ENCODE measurements around the gene ARHGAP32.

The ARHGAP32 gene

GRCh38 chr11:129023968-129024676 is 168.0 kb downstream of the ARHGAP32 start:
- H3K4me2 ChIP-seq (ENCODE audit: low read length), result no peak overlapping the region
- H3K9me3 ChIP-seq (ENCODE audit: control insufficient read depth, insufficient read depth, low read length), result no peaks in the 10 kb centered on the region
- no peaks in the 10 kb centered on the region for H3K27me3 ChIP-seq (ENCODE audit: control insufficient read depth, low read length)
- no peak overlapping the region for H3K27ac ChIP-seq (ENCODE audit: low read depth, low read length)
- TF ChIP-seq EZH2phosphoT487 (IDR thresholded peaks at IDR 0.05; ENCODE audit: borderline replicate concordance, low read length), result no peak
- no peak for TF ChIP-seq CTCF (IDR thresholded peaks at IDR 0.05; ENCODE audit: low read depth, low read length, poor library complexity, severe bottlenecking)
- no peaks in the 10 kb centered on the region for H3K9me2 ChIP-seq (replicated peaks; ENCODE audit: control insufficient read depth, low read length)
- H3K4me3 ChIP-seq (ENCODE audit: low read length), result no peak overlapping the region
- H3K36me3 ChIP-seq (ENCODE audit: control insufficient read depth, low read length), result no peaks in the 10 kb centered on the region
- no peaks in the 10 kb centered on the region for H4K20me1 ChIP-seq (ENCODE audit: control insufficient read depth, insufficient read depth, low read depth, low read length)
- H3F3A ChIP-seq (ENCODE audit: control insufficient read depth, insufficient read depth), result no peaks in the 10 kb centered on the region
- no peaks in the 10 kb centered on the region for H3K4me1 ChIP-seq (ENCODE audit: control insufficient read depth, low read length)
- no peaks in the 10 kb centered on the region for H3K79me2 ChIP-seq (ENCODE audit: control insufficient read depth, low read length)

- no peak overlapping the region for H3K4me3 ChIP-seq (ENCODE audit: low read length)
- H3K27me3 ChIP-seq (ENCODE audit: control insufficient read depth, low read length), result 0 out of 2 replicates have a peak, but pooled peaks cover 3% of the 10 kb centered on the region
- H4K20me1 ChIP-seq (ENCODE audit: control insufficient read depth, insufficient read depth, low read depth, low read length), result no peaks in the 10 kb centered on the region
- no peaks in the 10 kb centered on the region for H3F3A ChIP-seq (ENCODE audit: control insufficient read depth, insufficient read depth)
- no peak overlapping the region for H3K4me2 ChIP-seq (ENCODE audit: low read length)
- H3K27ac ChIP-seq (ENCODE audit: low read depth, low read length), result no peak overlapping the region
- H3K4me1 ChIP-seq (ENCODE audit: control insufficient read depth, low read length), result no peaks in the 10 kb centered on the region
- TF ChIP-seq CTCF (IDR thresholded peaks at IDR 0.05; ENCODE audit: low read depth, low read length, poor library complexity, severe bottlenecking) (no peak), EZH2phosphoT487 (IDR thresholded peaks at IDR 0.05; ENCODE audit: borderline replicate concordance, low read length) (no peak)
- H3K9me2 ChIP-seq (replicated peaks; ENCODE audit: control insufficient read depth, low read length), result no peaks in the 10 kb centered on the region
- no peaks in the 10 kb centered on the region for H3K36me3 ChIP-seq (ENCODE audit: control insufficient read depth, low read length)
- H3K79me2 ChIP-seq (ENCODE audit: control insufficient read depth, low read length), result no peaks in the 10 kb centered on the region
- H3K9me3 ChIP-seq (ENCODE audit: control insufficient read depth, insufficient read depth, low read length), result no peaks in the 10 kb centered on the region
Observed at GRCh38 chr11:129021295-129021694, 170.8 kb downstream of the ARHGAP32 start.

GRCh38 chr11:129018991-129019390 is 173.1 kb downstream of the ARHGAP32 start:
- Histone ChIP-seq H3K27ac (ENCODE audit: low read depth, low read length) (no peak overlapping the region), H3K4me3 (ENCODE audit: low read length) (no peak overlapping the region), H4K20me1 (ENCODE audit: control insufficient read depth, insufficient read depth, low read depth, low read length) (no peaks in the 10 kb centered on the region), H3K4me2 (ENCODE audit: low read length) (no peak overlapping the region), H3K27me3 (ENCODE audit: control insufficient read depth, low read length) (0 out of 2 replicates have a peak, but pooled peaks cover 3% of the 10 kb centered on the region), H3K9me3 (ENCODE audit: control insufficient read depth, insufficient read depth, low read length) (no peaks in the 10 kb centered on the region), H3K36me3 (ENCODE audit: control insufficient read depth, low read length) (no peaks in the 10 kb centered on the region), H3K4me1 (ENCODE audit: control insufficient read depth, low read length) (no peaks in the 10 kb centered on the region), H3K9me2 (replicated peaks; ENCODE audit: control insufficient read depth, low read length) (no peaks in the 10 kb centered on the region), H3F3A (ENCODE audit: control insufficient read depth, insufficient read depth) (no peaks in the 10 kb centered on the region), H3K79me2 (ENCODE audit: control insufficient read depth, low read length) (no peaks in the 10 kb centered on the region)
- TF ChIP-seq CTCF (IDR thresholded peaks at IDR 0.05; ENCODE audit: low read depth, low read length, poor library complexity, severe bottlenecking) (no peak), EZH2phosphoT487 (IDR thresholded peaks at IDR 0.05; ENCODE audit: borderline replicate concordance, low read length) (no peak)

Measured in DOHH2 (cell line).